ENCODE results near the gene PRPSAP2. TPM values are rescaled to one million over a fixed set of nuclear protein-coding genes. Genes with fewer than 3 reads are reported as not detected.
A peak's percentile ranks its signal among the peaks of the same experiment; 100 is the strongest.

Gene PRPSAP2
- total and polyA plus RNA-seq, 2 of the 8 experiments (the other 6 are each of a cell fraction or from before 2014, with no cell fraction given) = 28.7 to 50.5 TPM

- Histone ChIP-seq H4K91ac (replicated peaks; ENCODE audit: insufficient read length, low read length) (no peak overlapping the region), H3K4me1 (replicated peaks in 1 of 4; ENCODE audit: control insufficient read depth in 3 of 4, insufficient read depth in 4 of 4, low read length in 3 of 4) (peaks cover 0 to 3% (median 0%) of the 10 kb centered on the region in 4 experiments; a peak in 1 of 7 replicates), H4K8ac (ENCODE audit: extremely low read depth, insufficient read depth, low read length) (peak overlapping the region; percentile 53; the same call in 1 of the 2 replicates), H3K18ac (ENCODE audit: extremely low read depth, low read length) (no peak overlapping the region), H2BK20ac (ENCODE audit: low read length) (no peak overlapping the region), H4K20me1 (replicated peaks in 1 of 2; ENCODE audit: control insufficient read depth in 1 of 2, insufficient read depth in 2 of 2, low read length in 2 of 2) (no peaks in the 10 kb centered on the region), H3K79me1 (ENCODE audit: low read depth, low read length) (no peaks in the 10 kb centered on the region), H3K36me3 (ENCODE audit: control insufficient read depth in 2 of 4, insufficient read depth in 4 of 4, low read length in 3 of 4) (no peaks in the 10 kb centered on the region), H4K5ac (ENCODE audit: insufficient read length, low read depth, low read length) (no peak overlapping the region), H2BK12ac (ENCODE audit: low read depth, low read length) (no peak overlapping the region), H3K9me3 (ENCODE audit: insufficient read depth in 2 of 2, low read depth in 1 of 2, low read length in 1 of 2) (no peaks in the 10 kb centered on the region), H3K9ac (replicated peaks in 1 of 4; ENCODE audit: extremely low read depth in 1 of 4, low read depth in 3 of 4, low read length in 3 of 4) (no peak overlapping the region), H3K4me2 (ENCODE audit: insufficient read depth in 1 of 2, low read depth in 2 of 2, low read length in 2 of 2) (no peak overlapping the region), H3K27ac (ENCODE audit: low read depth, low read length) (no peak overlapping the region), H3K23me2 (ENCODE audit: low read depth, low read length) (peaks cover 3% of the 10 kb centered on the region), H3K79me2 (ENCODE audit: control insufficient read depth in 1 of 2, insufficient read depth in 2 of 2, low read length in 2 of 2) (peaks cover 0 to 8% of the 10 kb centered on the region in 2 experiments; a peak in 1 of 4 replicates), H3K27me3 (replicated peaks in 1 of 4; ENCODE audit: control insufficient read depth in 3 of 4, extremely low read depth in 1 of 4, insufficient read depth in 3 of 4, low read length in 3 of 4) (no peaks in the 10 kb centered on the region), H2BK5ac (ENCODE audit: low read depth, low read length) (no peak overlapping the region), H2BK15ac (ENCODE audit: low read length) (no peak overlapping the region), H3K14ac (ENCODE audit: insufficient read length) (no peak overlapping the region), H3K4me3 (ENCODE audit: extremely low read depth in 1 of 4, insufficient read depth in 2 of 4, low read depth in 3 of 4, low read length in 4 of 4) (no peak overlapping the region), H3K56ac (replicated peaks; ENCODE audit: insufficient read length, low read depth, low read length) (no peak overlapping the region), H2AFZ (ENCODE audit: low read length) (no peak overlapping the region), H2BK120ac (replicated peaks; ENCODE audit: low read depth, low read length) (no peak overlapping the region), H2AK5ac (ENCODE audit: low read depth, low read length) (no peak overlapping the region), H3K23ac (ENCODE audit: insufficient read length) (no peak overlapping the region), H3K4ac (replicated peaks; ENCODE audit: insufficient read length, low read depth, low read length) (no peak overlapping the region)
- FAIRE-seq = no peak
- POLR2A ChIA-PET (ENCODE audit: partially characterized antibody) = interaction anchor here (1.2 to 2.9 kb wide), 2 partner anchors 8 to 24 kb away, joined by 4 to 12 read pairs; no protein-coding TSS in a partner anchor
- CTCF ChIA-PET (ENCODE audit: partially characterized antibody) = interaction anchor here (0.8 kb wide), 1 partner anchor 8 kb away, joined by 3 read pairs; no protein-coding TSS in a partner anchor
- DNase-seq (ENCODE audit: low read depth in 1 of 2, low spot score in 2 of 2) = no peak
- WGBS, 2 experiments (ENCODE audit: extremely low coverage in 1 of 2, insufficient coverage in 1 of 2, insufficient read length in 1 of 2, insufficient replicate concordance in 2 of 2, low coverage in 1 of 2, low lambda C conversion rate in 2 of 2, missing lambda C conversion rate in 1 of 2) = 100% methylated on average over 1 of the region's 1 CpG; no CpG with 5 or more reads in 1 of the 2 experiments
- TF ChIP-seq RAD21 (IDR thresholded peaks at IDR 0.05 in 1 of 2, conservative IDR thresholded peaks at IDR 0.05 in 1 of 2; ENCODE audit: low read depth in 2 of 2, low read length in 2 of 2) (no peak), RBBP5 (IDR thresholded peaks at IDR 0.05; ENCODE audit: borderline replicate concordance, low read depth, low read length) (no peak), JUND (IDR thresholded peaks at IDR 0.05; ENCODE audit: low read length) (no peak), RXRA (IDR thresholded peaks at IDR 0.05; ENCODE audit: insufficient read depth, low read depth, low read length) (no peak), EP300 (IDR thresholded peaks at IDR 0.05; ENCODE audit: borderline replicate concordance in 1 of 2, low read depth in 2 of 2, low read length in 2 of 2) (no peak), BRCA1 (IDR thresholded peaks at IDR 0.05; ENCODE audit: low read depth, low read length) (no peak), TCF12 (IDR thresholded peaks at IDR 0.05; ENCODE audit: low read depth, low read length) (no peak), BACH1 (IDR thresholded peaks at IDR 0.05; ENCODE audit: low read length) (no peak), RNF2 (IDR thresholded peaks at IDR 0.05; ENCODE audit: borderline replicate concordance, low read depth, low read length, missing control alignments, poor library complexity, severe bottlenecking) (no peak), ATF3 (IDR thresholded peaks at IDR 0.05; ENCODE audit: insufficient read depth, low read depth, low read length) (no peak), HDAC2 (IDR thresholded peaks at IDR 0.05; ENCODE audit: borderline replicate concordance in 1 of 2, low read depth in 2 of 2, low read length in 2 of 2) (no peak), ASH2L (IDR thresholded peaks at IDR 0.05; ENCODE audit: low read length) (no peak)
Measured at GRCh38 chr17:18850679-18851078, 7.3 kb upstream of the PRPSAP2 start.

Measured in H1 (cell line).